ENCODE measurements around the gene JSRP1.

JSRP1 gene

DNA sequence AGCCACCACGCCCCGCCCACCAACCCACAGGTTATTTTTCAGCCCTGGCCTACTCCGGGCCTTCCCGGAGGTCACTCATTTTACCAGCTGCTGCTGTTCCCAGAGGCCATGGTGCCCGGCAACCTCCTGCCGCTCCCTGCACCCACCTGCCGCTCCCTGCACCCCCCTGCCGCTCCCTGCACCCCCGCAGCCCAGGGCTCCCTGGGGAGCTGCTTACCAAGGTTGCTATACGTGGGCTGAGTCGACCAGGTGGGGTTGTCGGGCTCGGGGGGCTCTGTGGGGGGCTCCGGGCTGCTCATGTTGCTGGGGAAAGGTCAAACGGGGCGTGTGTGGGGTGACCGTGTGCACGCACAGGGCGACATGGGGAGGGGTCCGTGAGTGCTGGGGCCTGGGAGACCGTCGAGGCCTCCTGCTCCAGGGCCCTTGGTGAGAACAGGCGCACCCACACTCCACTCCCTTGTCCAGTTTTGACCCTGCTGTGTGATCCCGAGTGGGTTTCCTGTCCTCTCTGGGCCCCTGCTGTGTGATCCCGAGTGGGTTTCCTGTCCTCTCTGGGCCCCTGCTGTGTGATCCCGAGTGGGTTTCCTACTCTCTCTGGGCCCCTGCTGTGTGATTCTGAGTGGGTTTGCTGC is 24.5 kb upstream of the JSRP1 start:
- FAIRE-seq = no peak

DNA sequence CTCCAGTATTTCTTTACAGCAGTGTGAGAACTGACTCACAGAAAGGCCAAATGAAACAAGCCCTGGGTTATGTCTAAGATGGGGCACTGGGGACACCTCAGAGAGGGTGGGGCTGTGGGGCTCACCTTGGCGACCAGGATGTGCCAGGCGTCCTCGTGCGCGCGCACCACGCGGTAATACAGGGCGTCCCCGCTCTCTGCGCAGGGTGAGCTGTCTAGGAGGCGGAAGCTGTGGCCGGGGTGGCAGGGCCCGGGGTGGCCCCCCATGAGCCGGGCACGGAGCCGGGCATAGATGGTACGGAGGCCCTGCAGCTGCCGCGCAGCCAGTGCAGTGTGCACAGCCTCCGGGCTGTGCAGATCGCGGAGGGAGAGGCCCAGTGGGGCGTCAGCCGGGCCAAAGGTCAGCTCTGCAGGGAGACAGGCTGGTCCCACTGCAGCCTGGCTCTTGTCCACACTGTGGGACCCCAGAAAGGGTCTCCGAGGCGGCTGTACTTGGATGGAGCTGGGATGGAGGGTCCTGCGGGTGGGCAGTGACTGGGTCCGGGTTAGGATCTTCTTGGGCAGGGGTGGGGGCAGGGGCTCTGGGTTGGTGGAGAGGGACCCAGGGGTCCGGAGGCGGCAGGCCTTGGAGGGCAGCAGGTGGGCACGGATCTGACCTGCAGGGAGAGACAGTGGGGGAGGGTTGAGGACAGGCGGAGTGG is 22.4 kb upstream of the JSRP1 start:
- no peak for FAIRE-seq
- TF ChIP-seq POLR2AphosphoS5 (IDR thresholded peaks at IDR 0.05; ENCODE audit: low read depth, low read length) (peak; percentile 44; the same call in 1 of the 2 replicates), POLR2A (IDR thresholded peaks at IDR 0.05; ENCODE audit: low read depth, low read length) (peak; percentile 55), TAF1 (IDR thresholded peaks at IDR 0.05; ENCODE audit: borderline replicate concordance, low read depth, low read length) (no peak)

More for the DNA sequence above, 24.5 kb upstream of the JSRP1 start:
- TF ChIP-seq POLR2AphosphoS5 (IDR thresholded peaks at IDR 0.05; ENCODE audit: low read depth, low read length) (no peak), POLR2A (IDR thresholded peaks at IDR 0.05; ENCODE audit: low read depth, low read length) (no peak), TAF1 (IDR thresholded peaks at IDR 0.05; ENCODE audit: borderline replicate concordance, low read depth, low read length) (no peak)
- no peak for DNase-seq (ENCODE audit: insufficient read length)

DNA sequence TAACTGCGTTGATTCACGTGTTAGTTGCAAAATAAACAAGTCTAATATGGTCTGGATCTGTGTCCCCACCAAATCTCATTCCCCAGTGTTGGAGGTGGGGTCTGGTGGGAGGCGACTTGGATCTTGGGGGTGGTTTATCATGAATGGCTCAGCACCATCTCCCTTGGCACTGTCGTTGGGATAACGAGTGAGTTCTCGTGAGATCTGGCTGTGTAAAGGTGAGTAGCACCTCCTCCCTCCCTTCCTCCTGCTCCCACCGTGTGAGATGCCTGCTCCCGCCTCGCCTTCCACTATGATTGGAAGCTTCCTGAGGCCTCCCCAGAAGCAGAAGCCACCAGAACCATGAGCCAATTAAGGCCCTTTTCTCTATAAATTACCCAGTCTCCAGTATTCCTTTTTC is 20.9 kb upstream of the JSRP1 start:
- TF ChIP-seq POLR2AphosphoS5 (IDR thresholded peaks at IDR 0.05; ENCODE audit: low read depth, low read length) = peak; percentile 24; the same call in 1 of the 2 replicates
- TF ChIP-seq POLR2A (IDR thresholded peaks at IDR 0.05; ENCODE audit: low read depth, low read length) = 0 out of 2 replicates have a peak, but pooled peaks have one; percentile 33
- TF ChIP-seq TAF1 (IDR thresholded peaks at IDR 0.05; ENCODE audit: borderline replicate concordance, low read depth, low read length) = no peak
- DNase-seq (ENCODE audit: insufficient read length) (no peak), FAIRE-seq (no peak)

More for the DNA sequence above, 22.4 kb upstream of the JSRP1 start:
- DNase-seq (ENCODE audit: insufficient read length) = no peak

DNA sequence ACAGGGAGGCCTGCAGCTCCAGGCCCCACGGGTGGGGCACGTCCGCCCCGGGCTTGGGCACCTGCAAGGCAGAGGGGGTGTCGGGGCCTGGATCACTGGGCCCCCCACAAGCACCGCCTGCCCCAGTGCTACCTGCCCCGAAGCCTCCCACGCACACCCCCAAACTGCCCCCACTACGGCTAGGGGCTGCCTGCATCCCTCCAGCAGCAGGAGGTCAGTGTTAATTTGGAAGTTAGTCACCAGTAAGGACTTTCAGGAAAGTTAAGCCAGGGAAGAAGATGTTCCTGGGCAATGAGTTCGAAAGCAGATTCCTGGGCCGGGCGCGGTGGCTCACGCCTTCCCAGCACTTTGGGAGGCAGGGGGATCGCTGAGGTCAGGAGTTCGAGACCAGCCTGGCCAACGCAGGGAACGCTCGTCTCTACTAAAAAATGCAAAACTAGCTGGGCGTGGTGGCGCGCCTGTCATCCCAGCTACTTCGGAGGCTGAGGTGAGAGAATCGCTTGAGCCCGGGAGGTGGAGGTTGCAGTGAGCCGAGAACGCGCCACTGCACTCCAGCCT is 20.3 kb upstream of the JSRP1 start:
- DNase-seq (ENCODE audit: insufficient read length) (no peak), FAIRE-seq (no peak)
- TF ChIP-seq POLR2AphosphoS5 (IDR thresholded peaks at IDR 0.05; ENCODE audit: low read depth, low read length) = no peak; the same call in 1 of the 2 replicates
- TF ChIP-seq POLR2A (IDR thresholded peaks at IDR 0.05; ENCODE audit: low read depth, low read length) = no peak
- TF ChIP-seq TAF1 (IDR thresholded peaks at IDR 0.05; ENCODE audit: borderline replicate concordance, low read depth, low read length) = no peak

DNA sequence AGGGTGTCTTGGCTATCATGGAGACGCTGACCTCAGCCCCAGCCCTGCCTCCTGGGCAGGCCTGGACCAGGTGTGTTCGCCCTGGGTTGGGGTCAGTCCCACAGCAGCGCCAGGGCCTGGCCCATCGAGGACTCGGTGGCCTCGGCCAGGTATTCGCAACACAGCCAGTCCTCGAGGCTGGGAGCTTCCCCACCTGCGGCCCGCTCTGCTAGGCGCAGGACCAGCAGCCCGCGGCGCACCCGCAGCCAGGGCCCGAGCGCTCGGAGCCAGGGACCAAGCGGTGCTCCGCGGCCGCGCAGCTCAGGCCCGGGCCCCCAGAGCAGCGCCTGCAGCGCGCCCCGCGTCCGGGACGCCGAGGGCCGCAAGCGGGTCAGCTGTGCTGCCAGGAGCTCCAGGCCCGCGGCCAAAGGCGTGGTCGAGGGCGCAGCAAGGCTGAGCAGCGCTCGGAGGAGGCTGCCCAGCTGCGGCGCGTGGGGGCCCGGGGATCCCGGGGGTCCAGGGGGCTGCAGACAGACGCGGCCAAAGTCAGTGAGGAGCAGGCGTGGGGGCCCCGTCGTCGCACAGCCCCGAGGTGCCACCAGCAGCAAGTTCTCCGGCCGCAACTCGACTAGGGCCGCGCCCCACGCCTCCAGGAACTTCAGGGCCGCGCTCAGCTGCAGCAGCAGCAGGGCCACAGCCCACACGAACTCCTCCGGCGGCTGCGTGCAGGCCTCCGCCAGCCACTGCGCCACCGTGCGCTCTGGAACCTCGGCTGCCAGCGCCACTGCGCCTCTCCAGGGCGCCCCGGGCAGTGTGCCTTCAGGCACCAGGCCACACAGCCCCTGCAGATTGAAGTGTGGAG is 19.6 kb upstream of the JSRP1 start:
- no peak for TF ChIP-seq TAF1 (IDR thresholded peaks at IDR 0.05; ENCODE audit: borderline replicate concordance, low read depth, low read length)
- TF ChIP-seq POLR2AphosphoS5 (IDR thresholded peaks at IDR 0.05; ENCODE audit: low read depth, low read length) = no peak; the same call in 1 of the 2 replicates
- no peak for TF ChIP-seq POLR2A (IDR thresholded peaks at IDR 0.05; ENCODE audit: low read depth, low read length)
- no peak for FAIRE-seq
- no peak for DNase-seq (ENCODE audit: insufficient read length)

DNA sequence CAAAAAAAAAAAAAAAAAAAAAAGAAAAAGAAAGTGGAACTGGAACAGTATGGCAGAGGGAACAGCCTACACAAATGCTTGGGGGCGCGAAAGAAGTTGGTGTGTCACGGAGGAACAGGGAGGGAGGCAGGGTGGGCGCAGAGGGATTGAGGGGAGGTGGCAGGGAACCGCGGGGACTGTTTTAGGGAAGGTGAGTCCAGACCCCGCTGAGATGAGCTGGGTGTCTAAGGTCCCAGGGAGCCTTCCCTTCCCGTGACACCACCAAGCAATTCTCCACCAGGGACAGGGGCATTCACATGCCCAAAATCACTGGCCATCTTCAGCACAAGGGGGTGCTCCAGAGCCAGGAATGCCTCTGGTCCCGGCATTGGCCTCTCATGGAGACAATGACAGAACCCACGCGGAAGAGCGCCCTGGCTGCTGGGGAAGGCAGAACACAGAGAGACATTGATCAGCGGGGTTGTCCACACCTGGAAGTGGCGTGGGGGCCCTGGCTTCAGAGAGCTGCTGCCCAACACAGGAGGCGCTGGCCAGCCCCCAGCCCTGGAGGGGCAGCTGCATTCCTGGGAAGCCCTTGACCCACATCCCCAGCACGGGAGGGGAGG is 18.8 kb upstream of the JSRP1 start:
- peak; percentile 24 for FAIRE-seq
- DNase-seq (ENCODE audit: insufficient read length) = no peak
- no peak for TF ChIP-seq TAF1 (IDR thresholded peaks at IDR 0.05; ENCODE audit: borderline replicate concordance, low read depth, low read length)
- no peak for TF ChIP-seq POLR2A (IDR thresholded peaks at IDR 0.05; ENCODE audit: low read depth, low read length)
- no peak for TF ChIP-seq POLR2AphosphoS5 (IDR thresholded peaks at IDR 0.05; ENCODE audit: low read depth, low read length)

DNA sequence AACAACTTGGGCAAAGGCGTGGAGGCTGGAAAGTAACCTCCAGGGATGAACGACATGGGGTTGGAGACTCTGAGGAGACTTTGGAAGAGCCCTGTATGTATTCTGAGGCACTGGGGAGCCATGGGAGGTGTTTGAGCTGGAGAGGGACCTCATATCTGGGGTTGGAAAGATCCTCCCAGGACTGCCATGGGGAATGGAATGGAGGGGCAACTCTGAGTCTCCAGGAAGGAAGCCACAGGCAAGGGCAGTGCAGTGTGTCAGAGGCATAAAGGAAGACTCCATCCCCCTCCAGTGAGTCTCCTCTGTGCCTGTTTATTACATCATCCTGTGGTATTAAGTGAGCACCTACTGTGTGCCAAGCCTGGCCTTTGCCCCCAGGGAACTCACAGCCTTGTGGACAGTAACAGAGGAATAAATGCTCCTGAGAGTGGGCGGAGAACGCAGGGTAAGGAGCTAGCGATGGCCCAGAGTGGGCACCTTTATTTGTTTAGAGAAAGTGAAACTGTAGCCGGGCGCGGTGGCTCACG is 18.0 kb upstream of the JSRP1 start:
- DNase-seq (ENCODE audit: insufficient read length) (no peak), FAIRE-seq (no peak)
- TF ChIP-seq TAF1 (IDR thresholded peaks at IDR 0.05; ENCODE audit: borderline replicate concordance, low read depth, low read length) (no peak), POLR2AphosphoS5 (IDR thresholded peaks at IDR 0.05; ENCODE audit: low read depth, low read length) (no peak), POLR2A (IDR thresholded peaks at IDR 0.05; ENCODE audit: low read depth, low read length) (no peak)

DNA sequence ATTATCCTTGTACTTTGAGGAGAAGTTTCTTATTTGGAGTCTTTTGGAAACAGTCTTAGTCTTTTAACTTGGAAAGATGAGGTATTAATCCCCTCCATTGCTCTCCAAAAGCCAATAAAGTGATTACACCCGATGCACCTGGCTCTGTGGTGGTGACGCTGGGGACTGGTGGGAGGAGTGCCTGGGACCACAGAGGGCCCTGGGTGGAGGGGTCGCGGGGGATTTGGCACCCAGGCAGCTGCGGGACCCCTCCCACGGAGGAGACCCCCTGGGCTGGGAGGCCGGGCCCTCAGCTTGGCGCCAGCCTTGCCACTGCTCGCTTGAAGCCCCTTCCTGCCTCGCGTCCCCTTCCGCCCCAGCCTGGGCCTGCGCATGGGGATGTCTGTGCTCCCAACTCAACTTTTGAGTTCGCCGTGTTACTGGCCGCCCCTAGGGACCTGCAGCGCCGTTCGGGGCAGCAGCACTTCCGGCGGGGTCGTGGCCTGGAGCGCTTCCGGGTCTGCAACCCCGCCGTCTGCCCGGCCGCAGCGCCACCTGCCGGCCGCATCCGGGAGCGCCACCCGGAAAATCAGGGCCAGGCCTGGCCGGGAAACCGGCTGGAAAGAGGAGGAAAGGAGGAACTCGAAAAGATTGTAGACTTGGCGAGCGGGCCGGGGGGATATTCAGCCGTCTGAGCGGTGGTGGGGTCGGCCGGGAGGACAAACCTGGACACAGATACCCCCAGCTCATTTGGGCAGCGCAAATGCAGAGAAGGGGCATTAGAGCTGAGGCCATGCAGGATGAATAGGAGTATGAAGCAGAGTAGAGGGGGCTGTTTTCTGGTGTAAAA is 17.4 kb upstream of the JSRP1 start:
- no peak for TF ChIP-seq TAF1 (IDR thresholded peaks at IDR 0.05; ENCODE audit: borderline replicate concordance, low read depth, low read length)
- peak; percentile 63; the same call in 1 of the 2 replicates for TF ChIP-seq POLR2A (IDR thresholded peaks at IDR 0.05; ENCODE audit: low read depth, low read length)
- peak; percentile 63; the same call in 1 of the 2 replicates for TF ChIP-seq POLR2AphosphoS5 (IDR thresholded peaks at IDR 0.05; ENCODE audit: low read depth, low read length)
- FAIRE-seq (peak; percentile 94), DNase-seq (ENCODE audit: insufficient read length) (peak; percentile 97)

DNA sequence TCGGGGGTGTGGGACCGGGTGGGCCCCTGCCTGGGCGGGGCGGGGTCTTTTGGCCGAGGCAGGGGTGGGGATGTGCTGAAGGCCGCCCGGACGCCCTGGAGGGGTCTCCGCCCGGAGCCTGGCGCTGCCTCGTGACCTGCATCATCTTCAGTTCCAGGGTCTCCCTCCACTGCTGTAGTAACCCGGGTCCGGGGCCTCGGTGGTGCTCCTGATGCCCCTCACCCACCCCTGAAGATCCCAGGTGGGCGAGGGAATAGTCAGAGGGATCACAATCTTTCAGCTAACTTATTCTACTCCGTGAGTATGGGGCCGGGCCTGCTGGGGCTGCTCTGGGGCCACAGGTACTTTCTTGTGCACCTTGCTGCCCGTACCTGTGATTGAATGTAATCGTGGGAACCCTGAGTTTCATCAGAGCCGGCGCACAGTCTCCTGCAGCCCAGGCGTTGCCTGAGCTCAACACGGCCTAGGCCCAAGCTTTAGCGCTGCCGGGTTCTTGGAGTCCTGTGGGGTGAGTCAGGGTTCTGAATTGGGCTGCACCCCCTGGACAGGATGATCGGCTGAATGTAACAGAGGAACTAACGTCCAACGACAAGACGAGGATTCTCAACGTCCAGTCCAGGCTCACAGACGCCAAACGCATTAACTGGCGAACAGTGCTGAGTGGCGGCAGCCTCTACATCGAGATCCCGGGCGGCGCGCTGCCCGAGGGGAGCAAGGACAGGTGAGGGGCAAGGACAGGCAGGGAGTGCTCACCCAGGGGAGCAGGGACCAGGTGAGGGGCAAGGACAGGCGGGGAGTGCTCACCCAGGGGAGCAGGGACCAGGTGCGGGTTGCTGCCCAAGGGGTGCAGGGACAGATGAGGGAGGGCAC is 15.3 kb upstream of the JSRP1 start:
- DNase-seq (ENCODE audit: insufficient read length) (no peak), FAIRE-seq (peak; percentile 56)
- TF ChIP-seq POLR2A (IDR thresholded peaks at IDR 0.05; ENCODE audit: low read depth, low read length) (no peak; the same call in 1 of the 2 replicates), POLR2AphosphoS5 (IDR thresholded peaks at IDR 0.05; ENCODE audit: low read depth, low read length) (no peak), TAF1 (IDR thresholded peaks at IDR 0.05; ENCODE audit: borderline replicate concordance, low read depth, low read length) (no peak)
